ENCODE results near the gene HLA-DOA.

GRCh38 chr6:33052627-33053026 lies 43.2 kb upstream of the HLA-DOA start:
- TF ChIP-seq CTCF (IDR thresholded peaks at IDR 0.05) (no peak), EZH2 (IDR thresholded peaks at IDR 0.05; ENCODE audit: borderline replicate concordance, insufficient read depth, low read depth, low read length, poor library complexity, severe bottlenecking) (no peak)

Data from B cell (primary cell).